GM12878 (cell line): ENCODE measurements around the gene CAVIN1.

ENCODE experiments used
- ATF7 ChIP-seq: fragments of 450-650 bp; IDR thresholded peaks from 2 replicates; pipeline ENCODE4 v1.6.1; 2016; ENCODE audit warnings: low read depth, mild to moderate bottlenecking
- CBX3 ChIP-seq: fragments of 200-600 bp; sonication (generic); IDR thresholded peaks from 2 replicates; pipeline ENCODE4 v1.6.1; 2016; ENCODE audit warnings: low read depth, borderline replicate concordance
- EGR1 ChIP-seq, 2 experiments: IDR thresholded peaks; 1 replicate in 1 of 2; 2 replicates in 1 of 2; pipeline ENCODE4 v1.6.1; 2011 to 2012; ENCODE audit warnings: low read depth in 2 of 2, low read length in 2 of 2, borderline replicate concordance in 1 of 2, mild to moderate bottlenecking in 1 of 2, moderate library complexity in 1 of 2
- EP300 ChIP-seq, 2 experiments: fragments of 150-350 bp in 1 of 2; IDR thresholded peaks; 2 replicates each; pipeline ENCODE4 v1.6.1; 2011 to 2012; ENCODE audit warnings: low read depth in 2 of 2, low read length in 2 of 2, borderline replicate concordance in 1 of 2, improper control_type of control experiment in 1 of 2, inconsistent platforms in 1 of 2; ENCODE audit not compliant: control insufficient read depth in 1 of 2
- POLR2AphosphoS5 ChIP-seq: IDR thresholded peaks from 2 replicates; pipeline ENCODE4 v1.6.1; 2011; ENCODE audit warnings: mild to moderate bottlenecking, low read length, inconsistent platforms
- RAD21 ChIP-seq: IDR thresholded peaks from 2 replicates; pipeline ENCODE4 v1.6.1; 2011; ENCODE audit warnings: mild to moderate bottlenecking, low read depth, low read length, moderate library complexity; ENCODE audit not compliant: insufficient read depth
- RB1 ChIP-seq: fragments of 450-650 bp; formaldehyde crosslinking; IDR thresholded peaks from 2 replicates; pipeline ENCODE4 v1.6.1; 2017; ENCODE audit warnings: mild to moderate bottlenecking, borderline replicate concordance
- SKIL ChIP-seq: fragments of 450-650 bp; IDR thresholded peaks from 2 replicates; pipeline ENCODE4 v1.6.1; 2017; ENCODE audit warnings: mild to moderate bottlenecking, low read depth, inconsistent platforms; ENCODE audit not compliant: poor library complexity, severe bottlenecking
- SMC3 ChIP-seq: IDR thresholded peaks from 2 replicates; pipeline ENCODE4 v1.6.1; 2011; ENCODE audit warnings: low read length, improper control_type of control experiment, borderline replicate concordance
- SP1 ChIP-seq: IDR thresholded peaks from one replicate; pipeline ENCODE4 v1.6.1; 2011; ENCODE audit warnings: low read depth, low read length
- SREBF2 ChIP-seq: IDR thresholded peaks from 2 replicates; pipeline ENCODE4 v1.6.1; 2012; ENCODE audit warnings: mild to moderate bottlenecking, low read length
- SUZ12 ChIP-seq: fragments of 200-600 bp; sonication (generic); IDR thresholded peaks from one replicate; pipeline ENCODE4 v1.6.1; 2018; ENCODE audit warnings: antibody characterized with exemption, mild to moderate bottlenecking; ENCODE audit not compliant: unreplicated experiment
- ZZZ3 ChIP-seq: IDR thresholded peaks from 2 replicates; pipeline ENCODE4 v1.6.1; 2011; ENCODE audit warnings: low read depth; ENCODE audit not compliant: control insufficient read depth, insufficient read length
- TF ChIP-seq, protein P1 (sequence below), 3 experiments: IDR thresholded peaks in 2 of 3; conservative IDR thresholded peaks in 1 of 3; 2 replicates each; pipeline ENCODE4 v1.5.1; 2011; ENCODE audit warnings: low read depth in 3 of 3, low read length in 3 of 3, mild to moderate bottlenecking in 3 of 3, control low read depth in 2 of 3, moderate library complexity in 2 of 3, inconsistent platforms in 1 of 3, mixed read lengths in 1 of 3; ENCODE audit not compliant: control insufficient read depth in 2 of 3, insufficient read depth in 1 of 3; ENCODE audit errors: extremely low read depth in 1 of 3

DNA sequence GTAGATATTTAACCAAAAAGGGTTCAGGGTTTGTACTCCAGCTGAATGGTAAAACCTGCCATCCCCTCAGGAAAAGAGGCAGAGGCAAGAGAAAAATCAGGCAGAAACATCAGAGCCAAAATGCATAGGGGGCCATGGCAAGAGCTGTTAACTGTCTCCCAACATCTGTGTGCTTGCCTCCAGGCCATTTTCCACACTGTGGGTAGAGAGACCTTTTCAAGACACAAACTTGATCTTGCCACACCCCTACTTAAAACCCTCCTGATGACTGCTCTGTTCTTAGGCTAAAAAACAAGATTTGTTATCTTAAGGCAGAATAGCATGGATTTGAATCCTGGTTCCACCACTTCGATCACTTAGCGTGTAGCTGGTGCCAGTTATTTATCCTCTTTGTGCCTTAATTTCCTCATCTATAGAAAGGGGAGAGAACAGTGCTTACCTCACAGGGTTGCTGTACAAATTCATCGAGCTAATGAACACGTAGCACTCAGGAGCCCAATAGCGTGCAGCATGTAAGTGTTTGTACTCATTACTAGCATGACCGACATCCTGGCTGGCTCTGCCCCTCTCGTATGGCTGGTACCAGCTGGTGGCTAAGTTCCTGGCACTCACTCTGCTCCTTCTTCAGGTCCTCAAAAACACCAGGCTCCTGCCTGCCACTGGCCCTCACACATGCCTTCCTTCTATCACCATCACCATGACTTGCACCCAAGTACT, 60.7 kb downstream of the CAVIN1 start:
- TF ChIP-seq RAD21 (no peak), EP300 (IDR thresholded peaks at IDR 0.05; ENCODE audit: borderline replicate concordance in 1 of 2, control insufficient read depth in 1 of 2, low read depth in 2 of 2, low read length in 2 of 2) (no peak), EGR1 (IDR thresholded peaks at IDR 0.05; ENCODE audit: borderline replicate concordance in 1 of 2, low read depth in 2 of 2, low read length in 2 of 2) (no peak), SKIL (no peak), ATF7 (no peak), SREBF2 (no peak), SP1 (no peak), POLR2AphosphoS5 (no peak), CBX3 (no peak), SMC3 (no peak), RB1 (no peak), ZZZ3 (no peak), SUZ12 (no peak)
- TF ChIP-seq, protein P1, sequence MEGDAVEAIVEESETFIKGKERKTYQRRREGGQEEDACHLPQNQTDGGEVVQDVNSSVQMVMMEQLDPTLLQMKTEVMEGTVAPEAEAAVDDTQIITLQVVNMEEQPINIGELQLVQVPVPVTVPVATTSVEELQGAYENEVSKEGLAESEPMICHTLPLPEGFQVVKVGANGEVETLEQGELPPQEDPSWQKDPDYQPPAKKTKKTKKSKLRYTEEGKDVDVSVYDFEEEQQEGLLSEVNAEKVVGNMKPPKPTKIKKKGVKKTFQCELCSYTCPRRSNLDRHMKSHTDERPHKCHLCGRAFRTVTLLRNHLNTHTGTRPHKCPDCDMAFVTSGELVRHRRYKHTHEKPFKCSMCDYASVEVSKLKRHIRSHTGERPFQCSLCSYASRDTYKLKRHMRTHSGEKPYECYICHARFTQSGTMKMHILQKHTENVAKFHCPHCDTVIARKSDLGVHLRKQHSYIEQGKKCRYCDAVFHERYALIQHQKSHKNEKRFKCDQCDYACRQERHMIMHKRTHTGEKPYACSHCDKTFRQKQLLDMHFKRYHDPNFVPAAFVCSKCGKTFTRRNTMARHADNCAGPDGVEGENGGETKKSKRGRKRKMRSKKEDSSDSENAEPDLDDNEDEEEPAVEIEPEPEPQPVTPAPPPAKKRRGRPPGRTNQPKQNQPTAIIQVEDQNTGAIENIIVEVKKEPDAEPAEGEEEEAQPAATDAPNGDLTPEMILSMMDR (IDR thresholded peaks at IDR 0.05 in 2 of 3, conservative IDR thresholded peaks at IDR 0.05 in 1 of 3; ENCODE audit: control insufficient read depth in 2 of 3, extremely low read depth in 1 of 3, insufficient read depth in 1 of 3, low read depth in 3 of 3, low read length in 3 of 3): no peak
